T-helper 22 cell (primary cell): ENCODE results near the gene ATG13.
A peak's percentile ranks its signal among the peaks of the same experiment; 100 is the strongest.
"Not testable (repeated sequence)": the region's sequence is repeated elsewhere in the genome, so short reads cannot be mapped to it uniquely, and the experiment has no call there.

Source experiments
- DNase-seq: peaks from one replicate; pipeline ENCODE4 v3.0.0-alpha.2; 2020; ENCODE audit warnings: low read depth

The ATG13 gene

GRCh38 chr11:46697723-46698122 lies 80.4 kb downstream of the ATG13 start:
- no peak for DNase-seq

- DNase-seq = no peak
These were observed 81.2 kb downstream of the ATG13 start for GRCh38 chr11:46698597-46698996.

GRCh38 chr11:46700241-46701077 lies 83.1 kb downstream of the ATG13 start, which contains the start of the genes ARHGAP1 and ZNF408:
Gene ARHGAP1 (minus strand): TSS chr11:46700619. CDS start chr11:46696107, 4,512 bp downstream.
Gene ZNF408 (plus strand): TSS chr11:46701031. CDS start chr11:46701048, 17 bp downstream.
- DNase-seq = peak; percentile 99

- no peak for DNase-seq
These were observed 83.8 kb downstream of the ATG13 start for GRCh38 chr11:46701078-46701654.

GRCh38 chr11:46705070-46705688 lies 87.8 kb downstream of the ATG13 start:
- DNase-seq = no peak

- DNase-seq = no peak
These were observed 89.5 kb downstream of the ATG13 start for GRCh38 chr11:46706886-46707285.

GRCh38 chr11:46709351-46709750 lies 92.0 kb downstream of the ATG13 start:
- DNase-seq = not testable (repeated sequence)

GRCh38 chr11:46710821-46711269 lies 93.5 kb downstream of the ATG13 start:
- no peak for DNase-seq

GRCh38 chr11:46711303-46711702 lies 94.0 kb downstream of the ATG13 start:
- DNase-seq = no peak

GRCh38 chr11:46712874-46713576 lies 95.7 kb downstream of the ATG13 start:
- DNase-seq = no peak

GRCh38 chr11:46717825-46718154 lies 100.4 kb downstream of the ATG13 start:
- not testable (repeated sequence) for DNase-seq

GRCh38 chr11:46718155-46719019 lies 101.0 kb downstream of the ATG13 start:
- no peak for DNase-seq

- DNase-seq = no peak
These were observed 101.7 kb downstream of the ATG13 start, which contains the start of gene F2 for GRCh38 chr11:46719048-46719542. Gene F2 (plus strand): TSS chr11:46719213. CDS start chr11:46719236, 23 bp downstream.

- no peak for DNase-seq
These were observed 102.3 kb downstream of the ATG13 start for GRCh38 chr11:46719543-46720218.

GRCh38 chr11:46721286-46721685 lies 103.9 kb downstream of the ATG13 start:
- no peak for DNase-seq

GRCh38 chr11:46722566-46723358 lies 105.4 kb downstream of the ATG13 start:
- DNase-seq = no peak

GRCh38 chr11:46723359-46723680 lies 106.0 kb downstream of the ATG13 start:
- no peak for DNase-seq

GRCh38 chr11:46724088-46724487 lies 106.7 kb downstream of the ATG13 start:
- DNase-seq = no peak
